Testis (tissue), 3 donors: ENCODE results near the gene PBX1. TPM values are rescaled to one million over a fixed set of nuclear protein-coding genes. Genes with fewer than 3 reads are reported as not detected.

Experiments
- DNase-seq: peaks from one replicate; pipeline ENCODE4 v3.0.0-alpha.2; 2019
- H3K27ac ChIP-seq, 2 donors: fragments of 200-600 bp; sonication (generic); one replicate each; pipeline ENCODE4 v1.5.1; 2019
- H3K27me3 ChIP-seq: fragments of 200-600 bp; sonication (generic); one replicate; pipeline ENCODE4 v1.5.1; 2019
- H3K36me3 ChIP-seq: fragments of 200-600 bp; sonication (generic); one replicate; pipeline ENCODE4 v1.5.1; 2017; ENCODE audit warnings: low read depth; ENCODE audit errors: missing control alignments
- H3K4me1 ChIP-seq: fragments of 200-600 bp; sonication (generic); one replicate; pipeline ENCODE4 v1.5.1; 2019
- H3K4me3 ChIP-seq, 2 donors: fragments of 200-600 bp; sonication (generic); one replicate each; pipeline ENCODE4 v1.5.1; 2017 to 2019
- H3K9me3 ChIP-seq: fragments of 200-600 bp; sonication (generic); one replicate; pipeline ENCODE4 v1.5.1; 2017
- POLR2A ChIP-seq: fragments of 450-650 bp; IDR thresholded peaks from one replicate; pipeline ENCODE4 v1.6.1; 2017; ENCODE audit warnings: antibody characterized with exemption, mild to moderate bottlenecking, moderate library complexity
- WGBS, 2 donors: methylation state at CpG; one replicate each; pipeline ENCODE4 v1.1.5; 2018; 5-methylcytosine and 5-hydroxymethylcytosine counted together
- intact Hi-C: fragments of 100-400 bp; cut with DNase I; formaldehyde crosslinking; loops from one replicate; pipeline ENCODE4 v1.15.1; 2023; ENCODE audit warnings: low total_unique reads
- polyA plus RNA-seq: library from polyadenylated mRNA; stranded (reverse); fragments of 350-450 nt; fragmentation: Illumina TruSeq; extraction: RNeasy Lipid Tissue Mini Kit (QIAGEN cat#74804); gene quantifications from one replicate; pipeline ENCODE4 v1.2.3, GENCODE V29; 2014; ENCODE audit warnings: low read depth, low replicate concordance; ENCODE audit not compliant: insufficient read depth
- total RNA-seq, 2 donors: library from RNA; depleted of rRNA; stranded (reverse); fragments of >200 nt; gene quantifications; one replicate each; pipeline ENCODE4 v1.2.3, GENCODE V29; 2016
- TF ChIP-seq, protein P1 (sequence below), 3 experiments: fragments of 450-650 bp in 2 of 3; fragments of 200-600 bp in 1 of 3; sonication (generic) in 1 of 3; IDR thresholded peaks; one replicate each; pipeline ENCODE4 v1.5.1; 2016 to 2019; ENCODE audit warnings: antibody characterized with exemption in 3 of 3, mild to moderate bottlenecking in 2 of 3, moderate library complexity in 1 of 3

PBX1 gene
- total and polyA plus RNA-seq, 3 donors from 2014 or later, result 20.2 to 25.0 (median 20.3) TPM

DNA sequence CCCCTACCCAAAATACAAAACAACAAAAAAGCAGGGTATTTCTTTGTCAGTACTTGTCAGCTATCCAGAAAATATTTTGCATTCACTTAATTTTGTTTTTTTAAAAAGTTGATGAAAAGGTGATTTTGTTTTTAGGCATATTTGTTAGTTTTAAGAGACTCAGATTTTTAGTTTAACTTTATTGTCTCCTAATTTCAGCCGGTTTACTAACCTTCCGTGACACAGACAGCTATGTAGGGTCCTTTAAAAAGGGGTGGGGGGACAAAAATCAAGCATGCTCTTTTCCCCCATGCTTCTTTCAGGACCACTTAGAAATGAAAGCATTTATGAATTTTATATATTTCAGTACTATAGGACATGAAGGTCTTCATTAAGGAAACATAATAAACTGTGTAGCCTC is 1.6 kb downstream of the PBX1 start:
- H3K27ac ChIP-seq, result peak overlapping the region; percentile 86 to 92
- no peaks in the 10 kb centered on the region for H3K9me3 ChIP-seq
- H3K4me3 ChIP-seq, result peak overlapping the region; percentile 66 to 81
- WGBS, 2 donors, result 6 to 8% methylated on average over 2 of the region's 2 CpGs
- intact Hi-C loops, result no loop called here
- H3K27me3 ChIP-seq, result no peaks in the 10 kb centered on the region
- no peaks in the 10 kb centered on the region for H3K36me3 ChIP-seq
- TF ChIP-seq, protein P1, sequence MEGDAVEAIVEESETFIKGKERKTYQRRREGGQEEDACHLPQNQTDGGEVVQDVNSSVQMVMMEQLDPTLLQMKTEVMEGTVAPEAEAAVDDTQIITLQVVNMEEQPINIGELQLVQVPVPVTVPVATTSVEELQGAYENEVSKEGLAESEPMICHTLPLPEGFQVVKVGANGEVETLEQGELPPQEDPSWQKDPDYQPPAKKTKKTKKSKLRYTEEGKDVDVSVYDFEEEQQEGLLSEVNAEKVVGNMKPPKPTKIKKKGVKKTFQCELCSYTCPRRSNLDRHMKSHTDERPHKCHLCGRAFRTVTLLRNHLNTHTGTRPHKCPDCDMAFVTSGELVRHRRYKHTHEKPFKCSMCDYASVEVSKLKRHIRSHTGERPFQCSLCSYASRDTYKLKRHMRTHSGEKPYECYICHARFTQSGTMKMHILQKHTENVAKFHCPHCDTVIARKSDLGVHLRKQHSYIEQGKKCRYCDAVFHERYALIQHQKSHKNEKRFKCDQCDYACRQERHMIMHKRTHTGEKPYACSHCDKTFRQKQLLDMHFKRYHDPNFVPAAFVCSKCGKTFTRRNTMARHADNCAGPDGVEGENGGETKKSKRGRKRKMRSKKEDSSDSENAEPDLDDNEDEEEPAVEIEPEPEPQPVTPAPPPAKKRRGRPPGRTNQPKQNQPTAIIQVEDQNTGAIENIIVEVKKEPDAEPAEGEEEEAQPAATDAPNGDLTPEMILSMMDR (IDR thresholded peaks at IDR 0.05), result no peak
- TF ChIP-seq POLR2A, result no peak
- DNase-seq, result no peak
- no peaks in the 10 kb centered on the region for H3K4me1 ChIP-seq

DNA sequence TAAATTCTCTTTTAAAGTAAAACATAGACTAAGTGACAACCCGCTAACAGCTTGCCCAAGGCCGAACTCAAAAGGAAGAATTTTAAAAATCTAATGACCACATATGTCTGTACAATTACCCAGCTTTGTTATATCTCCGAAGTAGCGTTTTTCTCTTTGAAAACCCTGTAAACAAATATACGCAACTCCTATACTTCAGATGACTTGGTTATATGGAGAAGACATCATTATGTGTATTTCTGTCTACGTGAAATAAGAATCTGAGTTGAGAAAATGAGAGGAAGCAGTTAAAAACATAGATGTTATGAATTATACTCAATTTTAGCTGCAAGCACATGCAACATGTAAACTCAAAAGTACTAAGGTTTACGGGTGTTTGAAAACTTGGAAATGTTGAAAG is 2.0 kb downstream of the PBX1 start:
- TF ChIP-seq, protein P1 (IDR thresholded peaks at IDR 0.05), result no peak
- no peak for TF ChIP-seq POLR2A
- Histone ChIP-seq H3K27ac (peak overlapping the region; percentile 86 to 92), H3K4me1 (peaks cover 2% of the 10 kb centered on the region), H3K9me3 (no peaks in the 10 kb centered on the region), H3K27me3 (no peaks in the 10 kb centered on the region), H3K36me3 (no peaks in the 10 kb centered on the region), H3K4me3 (peak overlapping the region; percentile 66 to 81)
- intact Hi-C loops, result no loop called here
- WGBS, 2 donors, result 6 to 8% methylated on average over 7 of the region's 7 CpGs
- no peak for DNase-seq

DNA sequence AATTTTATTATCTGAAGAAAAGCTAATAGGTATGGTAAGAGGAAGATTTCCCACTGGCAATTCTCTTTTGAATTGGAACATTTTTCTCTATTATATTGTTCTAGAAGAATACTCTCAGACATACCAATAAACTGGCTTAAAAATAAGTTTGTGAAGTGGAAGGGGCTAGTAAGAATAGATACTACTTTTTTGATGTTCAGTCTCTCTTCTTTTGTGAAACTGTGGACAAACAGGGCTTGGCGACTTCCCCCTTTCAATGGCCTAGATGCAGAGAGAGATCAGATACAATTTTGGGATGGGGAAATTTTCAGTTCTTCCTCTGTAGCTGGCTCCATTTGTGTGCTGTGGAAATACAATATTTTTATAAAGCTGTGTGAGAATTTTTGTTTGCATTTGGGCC is 2.5 kb downstream of the PBX1 start:
- intact Hi-C loops, result no loop called here
- Histone ChIP-seq H3K27ac (peak overlapping the region; percentile 86 to 92), H3K27me3 (no peaks in the 10 kb centered on the region), H3K4me3 (peak overlapping the region; percentile 66 to 81), H3K4me1 (peaks cover 4% of the 10 kb centered on the region), H3K9me3 (no peaks in the 10 kb centered on the region), H3K36me3 (no peaks in the 10 kb centered on the region)
- DNase-seq, result no peak
- TF ChIP-seq, protein P1 (IDR thresholded peaks at IDR 0.05), result no peak
- WGBS, 2 donors, result 16 to 22% methylated on average over 1 of the region's 1 CpG

DNA sequence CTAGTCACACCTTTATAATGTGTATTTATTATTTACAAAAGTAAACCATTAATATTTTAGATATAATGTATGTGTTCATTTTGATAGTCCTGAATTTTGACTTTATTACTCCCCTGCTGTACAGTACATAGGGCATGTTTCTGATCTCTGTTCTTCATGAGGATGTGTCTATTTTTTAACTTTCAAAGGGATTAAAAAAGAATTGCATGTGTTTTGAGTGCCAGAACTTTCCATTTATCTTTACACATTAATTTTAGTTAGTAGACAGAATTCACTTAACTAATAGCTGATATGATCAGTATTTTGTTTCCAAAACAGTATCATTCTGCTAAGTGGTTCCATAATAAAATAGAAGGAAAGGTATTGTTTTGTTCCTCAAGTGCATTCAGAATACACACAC is 3.1 kb downstream of the PBX1 start:
- intact Hi-C loops, result no loop called here
- DNase-seq, result no peak
- peaks cover 4% of the 10 kb centered on the region for H3K4me1 ChIP-seq

DNA sequence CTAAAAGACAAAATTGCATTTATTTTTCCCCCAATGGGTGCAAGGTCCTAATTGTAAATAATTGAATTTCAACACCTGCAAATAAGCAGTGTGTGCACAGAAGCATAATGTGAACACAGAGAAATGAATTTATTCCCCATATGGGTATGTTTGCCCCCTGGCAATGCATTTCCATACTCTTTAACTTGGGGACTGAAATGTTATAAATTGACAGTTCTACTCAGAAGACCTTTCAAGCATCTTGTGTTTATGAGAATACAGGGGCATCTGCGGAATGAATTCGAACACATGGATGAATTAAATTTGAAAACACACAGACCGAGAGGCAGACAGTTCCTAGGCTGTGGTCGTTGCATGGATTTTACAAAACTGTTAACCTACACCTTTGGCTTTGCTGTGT is 3.5 kb downstream of the PBX1 start:
- no peaks in the 10 kb centered on the region for H3K9me3 ChIP-seq
- 48 to 51% methylated on average over 4 of the region's 4 CpGs for WGBS, 2 donors
- H3K4me1 ChIP-seq, result peaks cover 4% of the 10 kb centered on the region
- no peaks in the 10 kb centered on the region for H3K27me3 ChIP-seq
- H3K4me3 ChIP-seq, result peak overlapping the region in 1 of 2 donors; percentile 81
- peak overlapping the region; percentile 52 to 65 for H3K27ac ChIP-seq
- no peak for DNase-seq
- TF ChIP-seq, protein P1 (IDR thresholded peaks at IDR 0.05), result no peak
- TF ChIP-seq POLR2A, result no peak
- intact Hi-C loops, result no loop called here
- H3K36me3 ChIP-seq, result no peaks in the 10 kb centered on the region

More for the DNA sequence above, 3.1 kb downstream of the PBX1 start:
- Histone ChIP-seq H3K36me3 (no peaks in the 10 kb centered on the region), H3K27me3 (no peaks in the 10 kb centered on the region), H3K4me3 (peak overlapping the region; percentile 66 to 81), H3K9me3 (no peaks in the 10 kb centered on the region), H3K27ac (peak overlapping the region; percentile 86 to 92)
- TF ChIP-seq POLR2A, result no peak
- TF ChIP-seq, protein P1 (IDR thresholded peaks at IDR 0.05), result no peak
